GM20000 (cell line): ENCODE measurements around the gene KLHL4.
"Not testable (repeated sequence)": the region's sequence is repeated elsewhere in the genome, so short reads cannot be mapped to it uniquely, and the experiment has no call there.

Experiments used
- DNase-seq: peaks from one replicate; pipeline ENCODE4 v3.0.0; 2012; ENCODE audit warnings: low spot score
- CTCF ChIP-seq: IDR thresholded peaks from 2 replicates; pipeline ENCODE4 v1.5.1; 2012; ENCODE audit warnings: mild to moderate bottlenecking, control low read depth; ENCODE audit errors: extremely low read depth, missing control alignments

Gene KLHL4

GRCh38 chrX:87663421-87663820 is 145.8 kb downstream of the KLHL4 start:
- DNase-seq: no peak
- no peak for TF ChIP-seq CTCF

GRCh38 chrX:87664381-87664780 is 146.8 kb downstream of the KLHL4 start:
- no peak for TF ChIP-seq CTCF
- no peak for DNase-seq

GRCh38 chrX:87679849-87680248 is 162.2 kb downstream of the KLHL4 start:
- no peak for TF ChIP-seq CTCF
- DNase-seq: no peak

- no peak for DNase-seq
- TF ChIP-seq CTCF: no peak
Observed at GRCh38 chrX:87687703-87688102, 170.1 kb downstream of the KLHL4 start.

- not testable (repeated sequence) for DNase-seq
Observed at GRCh38 chrX:87688113-87688748, 170.6 kb downstream of the KLHL4 start.

GRCh38 chrX:87689218-87689617 is 171.6 kb downstream of the KLHL4 start:
- DNase-seq: not testable (repeated sequence)

- no peak for DNase-seq
- no peak for TF ChIP-seq CTCF
Observed at GRCh38 chrX:87693204-87693603, 175.6 kb downstream of the KLHL4 start.

GRCh38 chrX:87697409-87697808 is 179.8 kb downstream of the KLHL4 start:
- TF ChIP-seq CTCF: no peak
- DNase-seq: no peak
